RWPE2 (cell line): Measurements from ENCODE around the gene SLC9A5.
A peak's percentile ranks its signal among the peaks of the same experiment; 100 is the strongest.

ENCODE experiments used
- ATAC-seq: fragments of 200-7000 bp; cut with Tn5 transposase; 3 replicates; pipeline ENCODE4 v1.9.1; 2021; ENCODE audit warnings: low read depth
- DNase-seq: peaks from one replicate; pipeline ENCODE4 v3.0.0-alpha.2; 2020; ENCODE audit warnings: low spot score
- H3K27ac ChIP-seq: fragments of 450-650 bp; 2 replicates; pipeline ENCODE4 v1.5.1; 2017; ENCODE audit warnings: mild to moderate bottlenecking; ENCODE audit not compliant: poor library complexity, severe bottlenecking
- H3K27me3 ChIP-seq: fragments of 250-450 bp; sonication (Bioruptor Pico); 2 replicates; pipeline ENCODE4 v1.5.1; 2021; ENCODE audit warnings: mild to moderate bottlenecking, moderate library complexity; ENCODE audit not compliant: insufficient read depth, poor library complexity, severe bottlenecking
- H3K36me3 ChIP-seq: fragments of 250-450 bp; sonication (Bioruptor Pico); 2 replicates; pipeline ENCODE4 v1.5.1; 2020; ENCODE audit warnings: low read depth, mild to moderate bottlenecking, moderate library complexity
- H3K4me1 ChIP-seq: fragments of 250-450 bp; sonication (Bioruptor Pico); 2 replicates; pipeline ENCODE4 v1.5.1; 2021; ENCODE audit warnings: mild to moderate bottlenecking, moderate library complexity; ENCODE audit not compliant: insufficient read depth, poor library complexity, severe bottlenecking
- H3K4me3 ChIP-seq: fragments of 250-450 bp; sonication (Bioruptor Pico); 2 replicates; pipeline ENCODE4 v1.5.1; 2021; ENCODE audit warnings: mild to moderate bottlenecking, moderate library complexity; ENCODE audit not compliant: severe bottlenecking
- H3K9me3 ChIP-seq: fragments of 250-450 bp; sonication (Bioruptor Pico); 2 replicates; pipeline ENCODE4 v1.5.1; 2021; ENCODE audit warnings: mild to moderate bottlenecking, moderate library complexity; ENCODE audit not compliant: severe bottlenecking
- CTCF ChIP-seq: fragments of 450-650 bp; IDR thresholded peaks from one replicate; pipeline ENCODE4 v1.5.1; 2017; ENCODE audit warnings: mild to moderate bottlenecking, moderate library complexity; ENCODE audit not compliant: poor library complexity, severe bottlenecking

The SLC9A5 gene

GRCh38 chr16:67254801-67255552, 6.2 kb downstream of the SLC9A5 start:
- no peak overlapping the region for H3K27ac ChIP-seq
- no peak for DNase-seq
- H3K36me3 ChIP-seq: peaks cover 11% of the 10 kb centered on the region
- no peaks in the 10 kb centered on the region for H3K4me1 ChIP-seq
- no peak for TF ChIP-seq CTCF
- H3K27me3 ChIP-seq: no peaks in the 10 kb centered on the region
- no peaks in the 10 kb centered on the region for H3K9me3 ChIP-seq
- H3K4me3 ChIP-seq: no peak overlapping the region
- ATAC-seq: no peak

DNA sequence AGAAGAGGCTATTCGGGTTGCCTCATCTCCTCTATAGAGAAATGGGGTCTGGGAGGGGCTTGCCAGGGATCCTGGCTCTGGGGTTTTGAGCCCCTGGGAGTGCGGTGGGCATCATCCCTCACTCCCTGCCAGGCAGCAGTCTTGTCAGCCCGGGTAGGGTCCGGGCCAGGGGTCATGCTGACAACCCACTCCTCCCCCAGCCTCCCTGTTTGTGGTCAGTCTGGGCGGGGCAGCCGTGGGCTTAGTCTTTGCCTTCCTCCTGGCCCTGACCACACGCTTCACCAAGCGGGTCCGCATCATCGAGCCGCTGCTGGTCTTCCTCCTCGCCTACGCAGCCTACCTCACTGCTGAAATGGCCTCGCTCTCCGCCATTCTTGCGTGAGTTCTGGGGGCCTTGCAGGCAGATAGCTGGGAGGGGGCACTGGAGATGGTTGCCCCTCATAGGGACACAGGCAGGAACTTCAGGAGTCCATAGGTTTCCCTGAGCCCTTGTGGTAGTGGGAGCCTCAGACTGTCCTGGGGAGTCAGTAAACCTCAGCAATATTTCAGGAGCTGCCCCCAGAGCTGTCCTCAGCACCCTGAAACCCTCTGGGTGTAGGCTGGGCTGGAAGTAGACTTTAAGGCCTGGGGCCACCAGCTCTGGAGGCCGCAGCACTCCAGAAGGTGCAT, 6.9 kb downstream of the SLC9A5 start:
- Histone ChIP-seq H3K9me3 (no peaks in the 10 kb centered on the region), H3K27me3 (no peaks in the 10 kb centered on the region), H3K4me1 (no peaks in the 10 kb centered on the region), H3K36me3 (peaks cover 11% of the 10 kb centered on the region), H3K4me3 (no peak overlapping the region), H3K27ac (no peak overlapping the region)
- no peak for TF ChIP-seq CTCF
- DNase-seq (no peak), ATAC-seq (no peak)

DNA sequence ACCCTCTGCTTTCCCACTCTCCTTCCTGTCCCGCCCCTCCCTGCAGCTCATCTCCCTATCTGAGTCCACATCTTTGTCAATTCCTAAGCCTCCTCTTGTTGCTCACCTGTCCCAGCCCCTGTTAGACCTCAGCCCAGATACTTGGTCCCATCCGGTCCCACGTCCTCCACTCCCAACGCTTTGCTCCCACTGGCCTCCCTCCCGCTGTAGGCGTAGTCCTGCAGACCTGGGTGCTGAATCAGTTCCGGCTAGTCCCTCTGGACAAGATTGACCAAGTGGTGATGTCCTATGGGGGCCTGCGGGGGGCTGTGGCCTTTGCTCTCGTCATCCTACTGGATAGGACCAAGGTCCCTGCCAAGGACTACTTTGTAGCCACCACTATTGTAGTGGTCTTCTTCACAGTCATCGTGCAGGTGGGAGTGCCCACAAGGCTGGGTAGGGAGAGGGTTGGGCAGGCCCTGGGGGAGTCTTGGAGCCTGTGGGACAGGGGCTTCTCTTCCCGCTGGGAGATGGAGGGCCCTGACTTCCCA, 8.0 kb downstream of the SLC9A5 start:
- no peaks in the 10 kb centered on the region for H3K4me1 ChIP-seq
- no peaks in the 10 kb centered on the region for H3K9me3 ChIP-seq
- no peak overlapping the region for H3K27ac ChIP-seq
- DNase-seq: peak; percentile 54
- H3K36me3 ChIP-seq: peaks cover 11% of the 10 kb centered on the region
- H3K4me3 ChIP-seq: no peak overlapping the region
- H3K27me3 ChIP-seq: no peaks in the 10 kb centered on the region
- ATAC-seq: no peak
- no peak for TF ChIP-seq CTCF

GRCh38 chr16:67257486-67258160, 8.8 kb downstream of the SLC9A5 start:
- H3K36me3 ChIP-seq: peaks cover 11% of the 10 kb centered on the region
- no peaks in the 10 kb centered on the region for H3K9me3 ChIP-seq
- H3K27ac ChIP-seq: no peak overlapping the region
- no peaks in the 10 kb centered on the region for H3K27me3 ChIP-seq
- no peak for ATAC-seq
- no peak for TF ChIP-seq CTCF
- H3K4me1 ChIP-seq: no peaks in the 10 kb centered on the region
- H3K4me3 ChIP-seq: no peak overlapping the region
- peak; percentile 34 for DNase-seq
